NCI-H2081 (cell line): ENCODE data around the gene TTYH1.

Experiments
- DNase-seq, 2 experiments: peaks; one replicate each; lab custom pipeline; 2025; lab: John Stamatoyannopoulos, UW

The TTYH1 gene

GRCh38 chr19:54424201-54424600, 8.9 kb downstream of the TTYH1 start:
- DNase-seq: no peak

GRCh38 chr19:54424660-54425381, 9.6 kb downstream of the TTYH1 start:
- no peak for DNase-seq

GRCh38 chr19:54425382-54425723, 10.1 kb downstream of the TTYH1 start:
- no peak for DNase-seq

GRCh38 chr19:54426291-54426931, 11.1 kb downstream of the TTYH1 start:
- no peak for DNase-seq

GRCh38 chr19:54427586-54427985, 12.3 kb downstream of the TTYH1 start:
- no peak for DNase-seq

GRCh38 chr19:54428323-54429175, 13.3 kb downstream of the TTYH1 start:
- no peak for DNase-seq

- no peak for DNase-seq
Measured at GRCh38 chr19:54429176-54429495, 13.9 kb downstream of the TTYH1 start.

GRCh38 chr19:54429545-54430227, 14.4 kb downstream of the TTYH1 start:
- DNase-seq: no peak

- peak in 1 of 2 experiments; percentile 20 for DNase-seq
Measured at GRCh38 chr19:54430306-54431254, 15.3 kb downstream of the TTYH1 start.

- DNase-seq: peak; percentile 43 to 70
Measured at GRCh38 chr19:54431255-54431838, 16.1 kb downstream of the TTYH1 start.

GRCh38 chr19:54432144-54432738, 17.0 kb downstream of the TTYH1 start:
- no peak for DNase-seq

GRCh38 chr19:54433697-54434096, 18.4 kb downstream of the TTYH1 start:
- no peak for DNase-seq

GRCh38 chr19:54434112-54434872, 19.0 kb downstream of the TTYH1 start:
- peak in 1 of 2 experiments; percentile 39 for DNase-seq

GRCh38 chr19:54434873-54435214, 19.6 kb downstream of the TTYH1 start:
- DNase-seq: peak in 1 of 2 experiments; percentile 37

- DNase-seq: no peak
Measured at GRCh38 chr19:54435551-54436016, 20.3 kb downstream of the TTYH1 start.

GRCh38 chr19:54436031-54436523, 20.8 kb downstream of the TTYH1 start:
- no peak for DNase-seq

- DNase-seq: no peak
Measured at GRCh38 chr19:54436628-54437252, 21.5 kb downstream of the TTYH1 start.

GRCh38 chr19:54439174-54439851, 24.0 kb downstream of the TTYH1 start:
- DNase-seq: peak in 1 of 2 experiments; percentile 4
